Left renal cortex interstitium (tissue), 4 donors: ENCODE measurements around the gene NDUFS6. TPM values are rescaled to one million over a fixed set of nuclear protein-coding genes. Genes with fewer than 3 reads are reported as not detected.

ENCODE experiments used
- DNase-seq, 4 donors: peaks; one replicate each; pipeline ENCODE4 v3.0.0-alpha.2; 2013; ENCODE audit warnings: low read depth in 4 of 4, low spot score in 2 of 4, missing footprints in 1 of 4
- polyA plus RNA-seq, 4 donors: library from polyadenylated mRNA; unstranded; fragments of 120-200 nt; gene quantifications; one replicate each; pipeline ENCODE4 v1.2.1, GENCODE V29; 2013; ENCODE audit not compliant: insufficient read length in 4 of 4

Gene NDUFS6
- polyA plus RNA-seq, 4 donors = 54.8 to 85.1 (median 65.3) TPM

DNA sequence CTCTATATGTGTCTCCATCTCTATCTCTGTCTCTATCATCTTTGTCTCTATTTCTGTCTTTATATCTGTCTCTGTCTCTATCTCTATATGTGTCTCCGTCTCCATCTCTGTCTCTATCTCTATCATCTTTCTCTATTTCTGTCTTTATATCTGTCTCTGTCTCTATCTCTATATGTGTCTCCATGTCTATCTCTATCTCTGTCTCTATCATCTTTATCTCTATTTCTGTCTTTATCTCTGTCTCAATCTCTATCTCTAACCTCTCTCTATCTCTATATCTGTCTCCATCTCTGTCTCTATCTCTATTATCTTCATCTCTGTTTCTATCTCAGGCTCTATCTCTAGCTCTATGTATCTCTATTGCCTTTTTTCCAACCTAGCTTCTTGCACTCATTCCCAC lies 44.5 kb downstream of the NDUFS6 start:
- no peak for DNase-seq

DNA sequence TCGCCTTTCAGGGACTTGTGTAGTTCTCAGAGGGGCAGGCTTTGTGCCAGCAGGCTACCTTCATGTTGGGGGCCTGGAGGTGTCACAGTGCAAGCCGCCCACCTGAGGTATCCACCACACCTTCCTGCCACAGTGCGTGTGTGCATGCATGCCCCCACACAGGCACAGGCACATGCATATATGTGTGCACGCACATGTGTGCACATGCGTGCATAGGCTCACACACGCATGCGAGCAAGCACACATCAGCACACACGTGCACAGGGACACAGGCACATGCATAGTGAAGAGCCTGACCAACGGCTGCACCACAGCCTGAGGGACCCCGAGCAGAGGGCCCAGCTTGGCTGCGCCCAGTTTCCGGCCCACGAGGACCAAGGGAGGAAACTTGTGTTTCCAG lies 45.4 kb downstream of the NDUFS6 start:
- DNase-seq = no peak

DNA sequence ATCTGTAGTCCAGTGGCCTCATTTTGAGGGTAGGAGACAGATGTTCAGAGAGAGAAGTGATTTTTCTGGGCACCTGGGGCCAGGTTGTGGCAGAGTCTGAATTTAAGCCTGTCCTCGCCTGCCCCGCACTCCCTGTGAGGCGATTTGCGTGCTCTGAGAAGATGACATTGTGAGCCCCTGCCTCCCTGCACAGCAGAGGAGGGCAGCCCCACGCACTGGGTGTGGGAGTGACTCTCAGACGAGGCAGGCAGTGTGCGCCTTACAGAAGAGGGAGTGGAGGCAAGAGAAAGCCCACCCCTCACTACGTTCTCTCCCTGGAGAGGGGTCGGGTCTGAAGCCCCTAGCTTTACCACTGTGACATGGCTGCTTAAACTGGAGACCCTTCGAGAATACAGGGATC lies 45.8 kb downstream of the NDUFS6 start:
- DNase-seq = no peak

DNA sequence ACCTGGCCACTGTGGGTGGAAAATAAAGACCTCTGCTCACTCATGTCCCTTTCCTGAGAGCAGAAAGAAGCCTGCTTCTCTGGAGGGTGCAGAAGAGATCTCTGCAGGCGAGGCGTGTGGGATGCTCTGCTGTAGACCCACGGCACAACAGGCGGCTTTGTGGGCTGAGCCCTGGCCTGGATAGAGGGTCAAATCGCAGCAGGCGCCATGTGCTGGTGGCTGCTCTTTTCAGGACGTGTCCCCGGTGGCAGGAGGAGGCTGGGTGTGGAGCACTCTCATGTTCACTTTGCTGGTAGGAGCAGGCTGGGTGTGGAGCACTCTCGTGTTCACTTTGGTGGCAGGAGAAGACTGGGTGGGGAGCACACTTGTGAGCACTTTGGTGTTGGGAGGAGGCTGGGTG lies 46.4 kb downstream of the NDUFS6 start:
- DNase-seq = no peak

DNA sequence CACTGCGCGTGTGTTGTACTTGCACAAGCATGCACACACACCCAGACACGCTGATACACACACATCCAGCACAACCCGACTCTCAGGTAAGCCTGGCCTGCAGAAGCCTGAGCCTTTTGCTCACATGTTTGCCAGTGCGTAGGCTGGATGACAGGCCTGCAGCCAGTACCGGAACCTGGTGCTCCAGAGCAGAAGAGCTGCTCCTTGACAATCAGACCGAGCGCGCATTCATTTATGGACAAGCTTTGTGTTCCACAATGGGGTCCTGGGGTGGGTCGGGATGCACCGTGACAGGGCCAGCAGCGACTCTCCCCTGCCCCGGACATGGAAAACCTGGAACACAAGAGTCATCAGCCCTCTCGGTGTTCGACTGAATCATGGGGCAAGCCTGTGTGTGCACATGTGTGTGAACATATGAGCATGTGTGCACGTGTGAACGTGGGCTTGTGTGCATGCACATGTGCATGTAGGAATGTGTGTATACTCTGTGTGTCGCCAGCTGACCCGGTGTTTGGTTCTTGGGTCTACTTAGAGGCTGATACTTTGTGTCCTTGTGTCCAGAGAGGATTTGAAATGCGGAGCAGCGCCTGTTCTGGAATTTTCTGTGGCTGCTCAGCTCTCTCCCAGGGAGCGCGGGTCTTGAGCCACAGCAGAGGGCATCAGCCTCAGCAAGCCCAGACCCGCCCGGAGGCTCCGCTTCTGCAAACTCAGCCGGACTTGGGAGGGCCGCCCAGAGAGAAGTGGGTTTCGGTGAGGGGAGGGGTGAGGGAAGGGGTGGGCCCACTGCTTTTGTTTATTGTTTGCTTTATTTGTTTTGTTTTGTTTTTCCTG lies 49.3 kb downstream of the NDUFS6 start:
- DNase-seq = no peak

GRCh38 chr5:1851290-1851934 lies 50.2 kb downstream of the NDUFS6 start:
- no peak for DNase-seq

- DNase-seq = no peak
Measured at GRCh38 chr5:1852324-1852947, 51.2 kb downstream of the NDUFS6 start.

- no peak for DNase-seq
Measured at GRCh38 chr5:1853531-1853930, 52.3 kb downstream of the NDUFS6 start.

DNA sequence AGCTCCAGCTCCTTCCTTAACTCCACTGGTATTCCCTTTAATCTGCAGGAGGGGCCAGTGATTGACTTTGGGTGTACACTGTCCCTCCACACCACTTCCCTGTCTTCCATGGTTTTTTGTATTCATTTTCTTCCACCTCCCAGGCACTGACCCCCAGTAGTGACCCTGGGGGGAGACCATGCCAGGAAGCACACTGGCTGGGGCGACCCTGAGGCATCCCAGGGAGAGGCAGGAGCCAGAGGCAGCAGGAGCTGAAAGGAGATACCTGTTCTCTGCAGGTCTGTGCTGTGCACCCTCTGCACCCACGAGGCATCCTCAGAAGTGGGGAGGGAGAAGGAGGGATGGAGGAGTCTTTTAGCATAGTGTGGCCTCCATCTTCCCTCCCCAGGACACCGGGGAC lies 53.9 kb downstream of the NDUFS6 start:
- DNase-seq = no peak

GRCh38 chr5:1855596-1855995 lies 54.4 kb downstream of the NDUFS6 start:
- no peak for DNase-seq

DNA sequence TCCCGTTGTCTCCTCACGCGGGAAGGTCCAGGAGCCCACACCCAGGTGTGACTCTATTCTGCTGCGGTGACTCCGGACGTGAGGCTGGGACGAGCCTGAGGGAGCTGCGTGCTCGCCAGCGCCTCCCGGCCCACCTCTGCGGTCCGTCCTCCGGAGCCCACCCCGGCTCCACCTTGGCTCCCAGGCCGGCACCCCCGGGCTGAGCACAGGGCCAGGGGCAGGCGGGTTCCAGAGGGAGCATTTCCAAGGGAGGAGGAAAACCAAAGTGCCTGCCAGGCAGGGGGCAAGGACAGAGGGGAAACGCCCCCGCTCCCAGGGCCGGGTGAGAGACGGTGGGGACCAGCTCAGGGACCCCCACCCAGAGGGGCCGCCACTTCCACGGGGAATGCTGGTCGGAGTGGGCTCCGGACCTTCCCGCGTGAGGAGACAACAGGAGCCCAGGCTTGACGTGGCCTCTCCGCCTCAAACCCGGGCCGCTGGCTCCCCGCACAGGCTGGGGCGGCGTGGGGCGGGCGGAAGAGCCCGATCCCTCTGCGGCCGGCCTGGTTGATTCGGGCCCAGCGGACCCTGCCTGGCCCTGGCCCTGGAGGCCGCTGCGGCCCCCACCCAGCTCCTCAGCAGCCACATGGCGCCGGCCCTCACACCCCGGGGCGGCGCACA lies 55.5 kb downstream of the NDUFS6 start:
- DNase-seq = no peak

DNA sequence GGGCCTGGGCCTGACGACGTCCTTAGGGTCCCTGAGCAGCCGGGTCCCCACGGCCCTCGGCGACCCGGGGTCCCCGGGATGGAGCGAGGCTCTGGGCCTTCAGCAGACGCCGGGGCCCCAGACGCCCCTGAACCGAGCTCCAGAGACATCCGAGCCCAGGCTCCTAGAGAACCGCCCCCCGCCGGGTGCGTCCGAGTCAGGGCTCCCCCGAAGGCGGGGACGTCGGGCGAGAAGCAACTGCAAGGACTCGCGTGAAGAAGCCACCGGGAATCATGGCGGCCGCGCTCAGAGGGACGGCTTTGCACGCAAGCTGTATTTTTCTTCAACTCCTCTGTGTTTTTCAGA lies 56.0 kb downstream of the NDUFS6 start:
- DNase-seq = no peak

DNA sequence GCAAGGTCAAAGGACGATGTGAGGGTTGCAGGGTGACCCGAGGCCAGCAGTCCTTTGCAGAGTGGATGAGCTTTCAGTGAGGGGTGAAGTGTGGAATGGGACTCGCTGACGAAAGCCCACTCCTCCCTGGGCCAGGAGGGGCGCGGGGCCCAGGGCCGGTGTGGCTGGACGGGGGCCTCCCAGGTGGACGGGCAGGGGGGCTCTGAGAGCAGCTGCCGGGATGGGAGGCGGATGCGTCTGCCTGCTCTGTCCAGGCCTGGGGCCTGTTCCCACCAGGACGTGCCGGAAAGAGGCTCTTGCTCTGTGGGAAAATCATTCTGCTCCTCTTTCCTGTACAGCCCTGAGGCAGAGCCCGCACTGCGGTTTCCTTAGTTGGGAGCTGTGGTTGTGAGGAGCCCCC lies 57.2 kb downstream of the NDUFS6 start:
- DNase-seq = no peak

- DNase-seq = no peak
Measured at GRCh38 chr5:1859099-1859498, 57.9 kb downstream of the NDUFS6 start.

GRCh38 chr5:1860021-1860610 lies 58.9 kb downstream of the NDUFS6 start:
- no peak for DNase-seq

GRCh38 chr5:1860949-1861348 lies 59.7 kb downstream of the NDUFS6 start:
- no peak for DNase-seq

GRCh38 chr5:1864896-1865440 lies 63.8 kb downstream of the NDUFS6 start:
- DNase-seq = no peak

GRCh38 chr5:1865486-1865885 lies 64.3 kb downstream of the NDUFS6 start:
- no peak for DNase-seq
